H1 (cell line): ENCODE results near the gene STXBP6. TPM values are rescaled to one million over a fixed set of nuclear protein-coding genes. Genes with fewer than 3 reads are reported as not detected.

Experiments
- CTCF ChIA-PET: fragments of 300-600 bp; sonication (Branson Sonifier 250); formaldehyde crosslinking; loops from one replicate; lab custom pipeline; 2021; ENCODE audit not compliant: partially characterized antibody; lab: Charles Lee
- POLR2A ChIA-PET: fragments of 300-600 bp; sonication (Branson Sonifier 250); formaldehyde crosslinking; loops from one replicate; lab custom pipeline; 2021; ENCODE audit warnings: inconsistent platforms; ENCODE audit not compliant: partially characterized antibody; lab: Charles Lee
- DNase-seq, 2 experiments: peaks; one replicate each; pipeline versions ENCODE4 v3.0.0 to v3.0.0-alpha.2; 2010 to 2022; ENCODE audit warnings: low spot score in 2 of 2, low read depth in 1 of 2, mixed read lengths in 1 of 2
- FAIRE-seq: peaks from 2 replicates; lab custom pipeline; 2011; peaks lifted over from hg19 to GRCh38; lab: Jason Lieb, UNC
- H2AFZ ChIP-seq: 2 replicates; pipeline ENCODE4 v1.8.1; 2012; ENCODE audit warnings: low read length, inconsistent platforms
- H2AK5ac ChIP-seq: 2 replicates; pipeline ENCODE4 v1.6.1; 2013; ENCODE audit warnings: low read depth, low read length
- H2BK120ac ChIP-seq: replicated peaks from 2 replicates; pipeline ENCODE3; 2013; ENCODE audit warnings: low read depth, low read length, inconsistent platforms
- H2BK12ac ChIP-seq: 2 replicates; pipeline ENCODE4 v1.6.1; 2013; ENCODE audit warnings: low read depth, low read length
- H2BK15ac ChIP-seq: 2 replicates; pipeline ENCODE4 v1.6.1; 2013; ENCODE audit warnings: low read length
- H2BK20ac ChIP-seq: 2 replicates; pipeline ENCODE4 v1.6.1; 2013; ENCODE audit warnings: low read length
- H2BK5ac ChIP-seq: 2 replicates; pipeline ENCODE4 v1.6.1; 2013; ENCODE audit warnings: low read depth, low read length
- H3K14ac ChIP-seq: 2 replicates; pipeline ENCODE4 v1.6.1; 2013; ENCODE audit warnings: inconsistent platforms; ENCODE audit not compliant: insufficient read length
- H3K18ac ChIP-seq: 2 replicates; pipeline ENCODE4 v1.6.1; 2013; ENCODE audit warnings: low read length; ENCODE audit errors: extremely low read depth
- H3K23ac ChIP-seq: 2 replicates; pipeline ENCODE4 v1.6.1; 2013; ENCODE audit warnings: inconsistent platforms; ENCODE audit not compliant: insufficient read length
- H3K23me2 ChIP-seq: 2 replicates; pipeline ENCODE4 v1.6.1; 2013; ENCODE audit warnings: low read depth, low read length
- H3K27ac ChIP-seq: 2 replicates; pipeline ENCODE4 v1.6.1; 2011; ENCODE audit warnings: low read depth, low read length, inconsistent platforms
- H3K27me3 ChIP-seq, 4 experiments: replicated peaks in 1 of 4; 1 replicate in 1 of 4; 2 replicates in 3 of 4; pipeline versions ENCODE4 v1.6.1 to v1.8.1; 2011 to 2013; ENCODE audit warnings: low read length in 3 of 4, mild to moderate bottlenecking in 3 of 4, inconsistent platforms in 2 of 4, mixed read lengths in 2 of 4, moderate library complexity in 1 of 4; ENCODE audit not compliant: control insufficient read depth in 3 of 4, insufficient read depth in 3 of 4; ENCODE audit errors: extremely low read depth in 1 of 4
- H3K36me3 ChIP-seq, 4 experiments: 2 replicates each; pipeline versions ENCODE4 v1.6.1 to v1.8.1; 2011 to 2013; ENCODE audit warnings: mild to moderate bottlenecking in 4 of 4, low read length in 3 of 4, moderate library complexity in 2 of 4, control low read depth in 1 of 4, inconsistent platforms in 1 of 4; ENCODE audit not compliant: insufficient read depth in 4 of 4, control insufficient read depth in 2 of 4
- H3K4ac ChIP-seq: replicated peaks from 2 replicates; pipeline ENCODE3; 2013; ENCODE audit warnings: low read length, low read depth, mixed read lengths, inconsistent platforms; ENCODE audit not compliant: insufficient read length
- H3K4me1 ChIP-seq, 4 experiments: replicated peaks in 1 of 4; 1 replicate in 1 of 4; 2 replicates in 3 of 4; pipeline versions ENCODE4 v1.6.1 to v1.8.1; 2011 to 2013; ENCODE audit warnings: low read length in 3 of 4, inconsistent platforms in 2 of 4, mixed read lengths in 1 of 4; ENCODE audit not compliant: insufficient read depth in 4 of 4, control insufficient read depth in 3 of 4
- H3K4me2 ChIP-seq, 2 experiments: 2 replicates each; pipeline versions ENCODE4 v1.6.1 to v1.8.1; 2011 to 2013; ENCODE audit warnings: low read depth in 2 of 2, low read length in 2 of 2, control low read depth in 1 of 2, inconsistent platforms in 1 of 2, mild to moderate bottlenecking in 1 of 2; ENCODE audit not compliant: insufficient read depth in 1 of 2
- H3K4me3 ChIP-seq, 4 experiments: fragments of 200-600, 300-600 bp in 1 of 4; sonication (generic), shearing (Covaris generic), sonication (Bioruptor Twin) in 1 of 4; 2 replicates each; pipeline versions ENCODE4 v1.5.1 to v1.8.1; 2011 to 2016; ENCODE audit warnings: low read length in 4 of 4, low read depth in 3 of 4, control low read depth in 2 of 4, inconsistent platforms in 2 of 4, mild to moderate bottlenecking in 2 of 4, mixed read lengths in 1 of 4, moderate library complexity in 1 of 4; ENCODE audit not compliant: insufficient read depth in 2 of 4; ENCODE audit errors: extremely low read depth in 1 of 4
- H3K56ac ChIP-seq: replicated peaks from 2 replicates; pipeline ENCODE3; 2013; ENCODE audit warnings: low read depth, mild to moderate bottlenecking, mixed read lengths, low read length, inconsistent platforms; ENCODE audit not compliant: insufficient read length
- H3K79me1 ChIP-seq: 2 replicates; pipeline ENCODE4 v1.6.1; 2013; ENCODE audit warnings: low read depth, low read length, control low read depth
- H3K79me2 ChIP-seq, 2 experiments: 2 replicates each; pipeline versions ENCODE4 v1.6.1 to v1.8.1; 2012 to 2013; ENCODE audit warnings: low read length in 2 of 2, mild to moderate bottlenecking in 2 of 2, inconsistent platforms in 1 of 2; ENCODE audit not compliant: insufficient read depth in 2 of 2, control insufficient read depth in 1 of 2
- H3K9ac ChIP-seq, 4 experiments: replicated peaks in 1 of 4; 1 replicate in 1 of 4; 2 replicates in 3 of 4; pipeline versions ENCODE4 v1.6.1 to v1.8.1; 2011 to 2013; ENCODE audit warnings: low read depth in 3 of 4, low read length in 3 of 4, control low read depth in 2 of 4, mild to moderate bottlenecking in 2 of 4, moderate library complexity in 2 of 4, inconsistent platforms in 1 of 4; ENCODE audit errors: extremely low read depth in 1 of 4
- H3K9me3 ChIP-seq, 2 experiments: 2 replicates each; pipeline versions ENCODE4 v1.6.1 to v1.8.1; 2012 to 2013; ENCODE audit warnings: mild to moderate bottlenecking in 2 of 2, moderate library complexity in 2 of 2, control low read depth in 1 of 2, inconsistent platforms in 1 of 2, low read depth in 1 of 2, low read length in 1 of 2, mixed read lengths in 1 of 2; ENCODE audit not compliant: insufficient read depth in 2 of 2
- H4K20me1 ChIP-seq, 2 experiments: replicated peaks in 1 of 2; 2 replicates each; pipeline versions ENCODE3 to v1.8.1; 2011 to 2013; ENCODE audit warnings: inconsistent platforms in 2 of 2, low read length in 2 of 2, mild to moderate bottlenecking in 1 of 2; ENCODE audit not compliant: insufficient read depth in 2 of 2, control insufficient read depth in 1 of 2
- H4K5ac ChIP-seq: 2 replicates; pipeline ENCODE4 v1.6.1; 2013; ENCODE audit warnings: low read length, low read depth, mixed read lengths, inconsistent platforms; ENCODE audit not compliant: insufficient read length
- H4K8ac ChIP-seq: 2 replicates; pipeline ENCODE4 v1.8.0; 2013; ENCODE audit warnings: mild to moderate bottlenecking, moderate library complexity, low read length, inconsistent platforms; ENCODE audit not compliant: insufficient read depth; ENCODE audit errors: extremely low read depth
- H4K91ac ChIP-seq: replicated peaks from 2 replicates; pipeline ENCODE3; 2013; ENCODE audit warnings: low read length, mixed read lengths, inconsistent platforms; ENCODE audit not compliant: insufficient read length
- BACH1 ChIP-seq: IDR thresholded peaks from 2 replicates; pipeline ENCODE4 v1.6.1; 2012; ENCODE audit warnings: low read length, improper control_type of control experiment
- CHD2 ChIP-seq: IDR thresholded peaks from 2 replicates; pipeline ENCODE4 v1.6.1; 2012; ENCODE audit warnings: low read length, improper control_type of control experiment
- MAX ChIP-seq: IDR thresholded peaks from 2 replicates; pipeline ENCODE4 v1.6.1; 2012; ENCODE audit warnings: inconsistent platforms
- NRF1 ChIP-seq: IDR thresholded peaks from 2 replicates; pipeline ENCODE4 v1.6.1; 2011; ENCODE audit warnings: mild to moderate bottlenecking, low read depth, low read length, improper control_type of control experiment
- POLR2AphosphoS5 ChIP-seq: IDR thresholded peaks from 2 replicates; pipeline ENCODE4 v1.6.1; 2011; ENCODE audit warnings: low read depth, low read length
- SIN3A ChIP-seq, 2 experiments: IDR thresholded peaks in 1 of 2; conservative IDR thresholded peaks in 1 of 2; 2 replicates each; pipeline ENCODE4 v1.6.1; 2011 to 2012; ENCODE audit warnings: low read length in 2 of 2, improper control_type of control experiment in 1 of 2, low read depth in 1 of 2, mild to moderate bottlenecking in 1 of 2
- SIRT6 ChIP-seq: IDR thresholded peaks from one replicate; pipeline ENCODE4 v1.7.1; 2012; ENCODE audit warnings: low read length, inconsistent platforms
- SRF ChIP-seq: IDR thresholded peaks from 2 replicates; pipeline ENCODE4 v1.6.1; 2011; ENCODE audit warnings: mild to moderate bottlenecking, low read depth, low read length, moderate library complexity
- SUZ12 ChIP-seq: fragments of 200-600 bp; sonication (generic); IDR thresholded peaks from 2 replicates; pipeline ENCODE4 v1.6.1; 2012; ENCODE audit warnings: mild to moderate bottlenecking, inconsistent platforms, low read length, moderate library complexity, mixed read lengths
- USF2 ChIP-seq: IDR thresholded peaks from 2 replicates; pipeline ENCODE4 v1.6.1; 2011; ENCODE audit warnings: low read length, improper control_type of control experiment
- WGBS, 2 experiments: shearing (Covaris generic) in 1 of 2; methylation state at CpG; one replicate each; pipeline versions ENCODE4 v1.1.6 to v1.1.7; 2013 to 2015; ENCODE audit warnings: low lambda C conversion rate in 2 of 2, mixed read lengths in 2 of 2, inconsistent platforms in 1 of 2, low coverage in 1 of 2, missing lambda C conversion rate in 1 of 2; ENCODE audit not compliant: insufficient replicate concordance in 2 of 2, insufficient coverage in 1 of 2, insufficient read length in 1 of 2; ENCODE audit errors: extremely low coverage in 1 of 2, missing lambda C conversion rate in 1 of 2; 5-methylcytosine and 5-hydroxymethylcytosine counted together
- polyA plus RNA-seq, 7 experiments: library from polyadenylated mRNA; depleted of rRNA in 3 of 7; stranded (reverse) in 5 of 7; unstranded in 2 of 7; fragments of >200 nt in 5 of 7; fragments of 200-250 nt in 2 of 7; gene quantifications; 1 replicate in 5 of 7; 2 replicates in 1 of 7; 4 replicates in 1 of 7; pipeline versions ENCODE4 v1.2.1 to v1.2.3, GENCODE V29; 2011 to 2013; ENCODE audit warnings: missing spikeins in 2 of 7, mixed read lengths in 2 of 7
- total RNA-seq: library from RNA; stranded (reverse); fragmentation: NEBNext Ultra II Directional; extraction: Animal tissue kit (Norgen Biotek cat#: 25700); gene quantifications from 2 replicates; pipeline ENCODE4 v1.2.1, GENCODE V29; 2021

The STXBP6 gene
- total and polyA plus RNA-seq, 2 of the 8 experiments (the other 6 are each of a cell fraction or from before 2014, with no cell fraction given) = 9.4 to 18.1 TPM

- H2AK5ac ChIP-seq = no peak overlapping the region
- POLR2A ChIA-PET = no interaction called here
- 94% methylated on average over 4 of the region's 4 CpGs; no CpG with 5 or more reads in 1 of the 2 experiments for WGBS, 2 experiments
- H3K9me3 ChIP-seq = no peaks in the 10 kb centered on the region
- H4K8ac ChIP-seq = no peak overlapping the region
- no peak overlapping the region for H3K4ac ChIP-seq
- CTCF ChIA-PET = interaction anchor here (0.7 kb wide), 1 partner anchor 28 kb away, joined by 3 read pairs; no protein-coding TSS in a partner anchor
- H3K14ac ChIP-seq = no peak overlapping the region
- H3K23me2 ChIP-seq = no peaks in the 10 kb centered on the region
- no peak overlapping the region for H4K5ac ChIP-seq
- no peak overlapping the region for H4K91ac ChIP-seq
- DNase-seq (no peak), FAIRE-seq (no peak)
- peaks cover 0 to 7% (median 3%) of the 10 kb centered on the region in 4 experiments; a peak in 4 of 7 replicates for H3K4me1 ChIP-seq
- H3K79me1 ChIP-seq = peaks cover under 1% of the 10 kb centered on the region; the same call in 1 of the 2 replicates
- H3K23ac ChIP-seq = no peak overlapping the region
- H3K27me3 ChIP-seq = no peaks in the 10 kb centered on the region
- no peak overlapping the region for H3K56ac ChIP-seq
- H3K79me2 ChIP-seq = no peaks in the 10 kb centered on the region
- no peaks in the 10 kb centered on the region for H4K20me1 ChIP-seq
- no peak overlapping the region for H2BK12ac ChIP-seq
- no peak overlapping the region for H2BK20ac ChIP-seq
- H3K4me2 ChIP-seq = no peak overlapping the region
- no peak overlapping the region for H2BK5ac ChIP-seq
- no peak overlapping the region for H2BK15ac ChIP-seq
- H3K18ac ChIP-seq = no peak overlapping the region
- H3K27ac ChIP-seq = no peak overlapping the region
- no peak overlapping the region for H2AFZ ChIP-seq
- no peak overlapping the region for H3K9ac ChIP-seq
- no peak overlapping the region for H3K4me3 ChIP-seq
- H3K36me3 ChIP-seq = no peaks in the 10 kb centered on the region
- TF ChIP-seq BACH1 (no peak), NRF1 (no peak), MAX (no peak), POLR2AphosphoS5 (no peak), CHD2 (no peak), USF2 (no peak), SIN3A (conservative IDR thresholded peaks at IDR 0.05 in 1 of 2, IDR thresholded peaks at IDR 0.05 in 1 of 2; ENCODE audit: low read depth in 1 of 2, low read length in 2 of 2) (no peak), SIRT6 (no peak), SRF (no peak), SUZ12 (no peak)
- H2BK120ac ChIP-seq = no peak overlapping the region
Measured at GRCh38 chr14:25014440-25014839, 35.5 kb downstream of the STXBP6 start.
